Activated CD4-positive, alpha-beta T cell treated with anti-CD3 and anti-CD28 coated beads for 36 hours (primary cell): Measurements from ENCODE around the gene TUBA1A. TPM values are rescaled to one million over a fixed set of nuclear protein-coding genes. Genes with fewer than 3 reads are reported as not detected.
"Not testable (repeated sequence)": the region's sequence is repeated elsewhere in the genome, so short reads cannot be mapped to it uniquely, and the experiment has no call there.

Experiments
- ATAC-seq: fragments of 200-7000 bp; cut with Tn5 transposase; one replicate; pipeline ENCODE4 v1.10.0; 2021; ENCODE audit warnings: mild to moderate bottlenecking, moderate library complexity
- CTCF ChIA-PET: fragments of 350-600 bp; sonication (Branson Sonifier 250); formaldehyde crosslinking; loops from one replicate; lab custom pipeline; 2021; ENCODE audit warnings: antibody characterized with exemption; lab: Charles Lee
- POLR2A ChIA-PET: fragments of 350-600 bp; sonication (Branson Sonifier 250); formaldehyde crosslinking; loops from one replicate; lab custom pipeline; 2021; ENCODE audit warnings: antibody characterized with exemption, inconsistent platforms; lab: Charles Lee
- DNase-seq: peaks from one replicate; pipeline ENCODE4 v3.0.0-alpha.2; 2020
- H3K27ac Mint-ChIP-seq: one replicate; pipeline ENCODE4 v1.8.0; 2021; ENCODE audit warnings: mixed read lengths
- H3K27me3 Mint-ChIP-seq: one replicate; pipeline ENCODE4 v1.8.0; 2021; ENCODE audit warnings: mixed read lengths
- H3K36me3 Mint-ChIP-seq: one replicate; pipeline ENCODE4 v1.8.0; 2021; ENCODE audit warnings: low read depth, mixed read lengths
- H3K4me1 Mint-ChIP-seq: one replicate; pipeline ENCODE4 v1.8.0; 2021; ENCODE audit warnings: mixed read lengths
- H3K4me3 Mint-ChIP-seq: one replicate; pipeline ENCODE4 v1.8.0; 2021; ENCODE audit warnings: mild to moderate bottlenecking, moderate library complexity, mixed read lengths
- H3K9me3 Mint-ChIP-seq: one replicate; pipeline ENCODE4 v1.8.0; 2021; ENCODE audit warnings: low read depth, mixed read lengths
- intact Hi-C, 2 experiments: fragments of 100-400 bp; cut with DNase I in 1 of 2; cut with micrococcal nuclease in 1 of 2; formaldehyde crosslinking; loops; one replicate each; pipeline versions ENCODE4 v1.14.2 to v1.15.1; 2022 to 2024; cut with DNase I, micrococcal nuclease
- total RNA-seq, 2 experiments: library from RNA; stranded (reverse); gene quantifications; one replicate each; pipeline ENCODE4 v1.2.3, GENCODE V29; 2021

The TUBA1A gene
- total RNA-seq, 2 experiments from 2014 or later, result 75.7 to 98.5 TPM

GRCh38 chr12:49160399-49160798, 28.5 kb downstream of the TUBA1A start:
- Mint-ChIP-seq H3K36me3 (no peaks in the 10 kb centered on the region), H3K27me3 (no peaks in the 10 kb centered on the region), H3K27ac (no peak overlapping the region), H3K4me3 (no peak overlapping the region), H3K9me3 (no peaks in the 10 kb centered on the region), H3K4me1 (no peaks in the 10 kb centered on the region)
- intact Hi-C loops, result no loop called here
- CTCF ChIA-PET, result interaction anchor here (0.6 to 0.8 kb wide), 3 partner anchors 28 to 149 kb away, joined by 3 to 4 read pairs (median 3); no protein-coding TSS in a partner anchor
- no peak for ATAC-seq
- no peak for DNase-seq
- POLR2A ChIA-PET, result interaction anchor here (0.7 kb wide), 1 partner anchor 30 kb away, joined by 8 read pairs; no protein-coding TSS in a partner anchor

DNA sequence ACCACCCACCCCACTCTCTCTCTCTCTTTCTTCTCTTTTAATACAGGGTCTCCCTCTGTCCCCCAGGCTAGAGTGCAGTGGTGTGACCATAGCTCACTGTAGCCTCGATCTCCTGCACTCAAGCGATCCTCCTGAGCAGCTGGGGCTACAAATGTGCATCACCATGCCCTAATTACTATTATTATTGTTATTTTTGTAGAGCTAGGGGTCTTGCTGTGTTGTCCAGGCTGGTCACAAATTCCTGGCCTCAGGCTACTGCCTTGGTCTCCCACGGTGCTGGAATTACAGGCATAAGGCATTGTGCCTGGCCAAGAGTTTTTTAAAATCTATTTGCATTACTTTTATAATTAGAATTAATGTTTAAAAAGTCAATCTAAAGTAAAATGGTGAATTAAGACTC, 34.7 kb downstream of the TUBA1A start:
- intact Hi-C loops, result no loop called here
- ATAC-seq (no peak), DNase-seq (no peak)
- Mint-ChIP-seq H3K27me3 (no peaks in the 10 kb centered on the region), H3K9me3 (no peaks in the 10 kb centered on the region), H3K4me1 (no peaks in the 10 kb centered on the region), H3K36me3 (no peaks in the 10 kb centered on the region), H3K4me3 (no peak overlapping the region), H3K27ac (no peak overlapping the region)
- POLR2A ChIA-PET, result no interaction called here
- CTCF ChIA-PET, result no interaction called here

DNA sequence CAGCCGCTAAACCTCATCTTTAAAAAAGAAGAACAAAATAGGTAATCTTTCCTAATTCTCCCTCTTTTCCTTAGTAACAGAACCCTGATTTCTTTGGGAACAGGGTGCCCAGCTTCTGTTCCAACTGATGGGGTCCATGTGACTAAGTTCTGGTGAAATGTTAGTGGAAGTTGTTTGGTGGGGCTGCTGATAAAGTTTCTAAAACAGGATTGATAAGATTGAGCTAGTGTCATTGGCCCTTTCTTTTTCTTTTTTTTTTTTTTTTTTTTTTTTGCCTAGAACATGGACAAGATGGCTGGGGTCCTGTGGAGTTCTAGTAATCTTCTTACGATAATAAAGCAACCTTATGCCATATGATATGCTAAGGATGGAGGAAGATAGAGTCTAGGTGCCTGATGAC, 41.5 kb downstream of the TUBA1A start:
- DNase-seq (no peak), ATAC-seq (no peak)
- ChIA-PET POLR2A (no interaction called here), CTCF (interaction anchor here (0.6 to 1.3 kb wide), 3 partner anchors 83 to 235 kb away, joined by 3 to 5 read pairs (median 3); no protein-coding TSS in a partner anchor)
- Mint-ChIP-seq H3K36me3 (no peaks in the 10 kb centered on the region), H3K4me1 (no peaks in the 10 kb centered on the region), H3K27ac (no peak overlapping the region), H3K4me3 (no peak overlapping the region), H3K27me3 (no peaks in the 10 kb centered on the region), H3K9me3 (no peaks in the 10 kb centered on the region)
- intact Hi-C loops, result no loop called here

DNA sequence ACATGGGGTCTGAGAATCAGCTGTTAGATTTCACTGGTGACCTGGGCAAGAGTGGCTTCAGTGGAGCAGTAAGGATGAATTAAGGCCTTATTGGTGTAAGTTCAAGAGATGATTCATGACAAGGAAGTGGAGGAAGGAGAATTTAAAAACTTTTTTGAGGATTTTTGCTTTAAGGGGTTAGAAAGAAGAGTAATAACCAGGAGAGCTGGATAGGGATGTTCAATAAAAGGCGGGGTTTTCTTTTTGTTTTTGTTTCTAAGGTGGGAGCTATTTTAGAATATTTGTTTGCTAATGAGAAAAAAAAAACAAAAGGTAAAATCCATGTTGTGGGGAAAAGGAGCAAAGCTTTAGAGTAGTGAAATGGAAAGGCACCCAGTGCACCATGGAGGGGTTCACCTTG, 42.5 kb downstream of the TUBA1A start:
- no peaks in the 10 kb centered on the region for H3K9me3 Mint-ChIP-seq
- H3K4me3 Mint-ChIP-seq, result no peak overlapping the region
- ATAC-seq (no peak), DNase-seq (no peak)
- intact Hi-C loops, result no loop called here
- no peak overlapping the region for H3K27ac Mint-ChIP-seq
- POLR2A ChIA-PET, result no interaction called here
- peaks cover 2% of the 10 kb centered on the region for H3K36me3 Mint-ChIP-seq
- H3K27me3 Mint-ChIP-seq, result no peaks in the 10 kb centered on the region
- H3K4me1 Mint-ChIP-seq, result no peaks in the 10 kb centered on the region
- CTCF ChIA-PET, result interaction anchor here (0.6 to 1.3 kb wide), 4 partner anchors 48 to 1217 kb away, joined by 3 to 5 read pairs (median 4); no protein-coding TSS in a partner anchor

GRCh38 chr12:49144384-49144783, 44.5 kb downstream of the TUBA1A start:
- Mint-ChIP-seq H3K27ac (no peak overlapping the region), H3K27me3 (no peaks in the 10 kb centered on the region), H3K4me3 (no peak overlapping the region), H3K9me3 (no peaks in the 10 kb centered on the region), H3K4me1 (peaks cover 2% of the 10 kb centered on the region), H3K36me3 (peaks cover 2% of the 10 kb centered on the region)
- ChIA-PET POLR2A (no interaction called here), CTCF (interaction anchor here (0.7 to 1.1 kb wide), 3 partner anchors 10 to 261 kb away, joined by 3 to 5 read pairs (median 4); no protein-coding TSS in a partner anchor)
- ATAC-seq (no peak), DNase-seq (no peak)
- intact Hi-C loops, result no loop called here

GRCh38 chr12:49138999-49139398, 49.9 kb downstream of the TUBA1A start:
- Mint-ChIP-seq H3K4me3 (no peak overlapping the region), H3K36me3 (peaks cover 4% of the 10 kb centered on the region), H3K27ac (no peak overlapping the region), H3K4me1 (peaks cover 5% of the 10 kb centered on the region), H3K9me3 (no peaks in the 10 kb centered on the region), H3K27me3 (no peaks in the 10 kb centered on the region)
- ChIA-PET POLR2A (no interaction called here), CTCF (no interaction called here)
- ATAC-seq (no peak), DNase-seq (no peak)
- intact Hi-C loops, result loop anchor here (10.0 kb wide), 2 partner anchors 126 to 424 kb away; partner anchors contain the start of genes CCNT1 (in 1 of the 2) and TUBA1C (in 1 of the 2)

- ChIA-PET POLR2A (no interaction called here), CTCF (interaction anchor here (0.8 kb wide), 1 partner anchor 326 kb away, joined by 6 read pairs; no protein-coding TSS in a partner anchor)
- Mint-ChIP-seq H3K27ac (no peak overlapping the region), H3K4me1 (peaks cover 9% of the 10 kb centered on the region), H3K27me3 (no peaks in the 10 kb centered on the region), H3K36me3 (peaks cover 4% of the 10 kb centered on the region), H3K4me3 (no peak overlapping the region), H3K9me3 (no peaks in the 10 kb centered on the region)
- DNase-seq (no peak), ATAC-seq (no peak)
- intact Hi-C loops, result loop anchor here (10.0 kb wide), 2 partner anchors 126 to 424 kb away; partner anchors contain the start of genes CCNT1 (in 1 of the 2) and TUBA1C (in 1 of the 2)
These were observed 50.3 kb downstream of the TUBA1A start for GRCh38 chr12:49138587-49138986.

DNA sequence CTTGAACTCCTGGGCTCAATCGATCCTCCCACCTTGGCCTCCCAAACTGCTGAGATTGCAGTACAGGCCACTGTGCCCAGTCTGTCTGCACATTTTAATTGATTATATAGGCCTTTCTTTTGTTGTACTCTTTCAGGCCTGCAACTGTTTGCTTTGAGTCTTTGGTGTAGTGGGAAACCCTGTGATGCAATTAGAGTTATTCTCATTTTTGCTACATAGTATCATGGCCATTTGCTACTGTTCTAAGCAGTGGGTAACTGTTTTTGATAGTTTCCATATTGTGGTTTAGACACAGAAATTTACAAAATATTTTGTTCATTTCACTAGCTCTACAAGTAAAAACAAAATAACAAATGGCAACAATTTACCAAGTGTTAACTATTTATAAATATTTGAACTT, 51.4 kb downstream of the TUBA1A start:
- POLR2A ChIA-PET, result interaction anchor here (0.6 to 0.7 kb wide), 2 partner anchors 117 to 149 kb away, joined by 3 to 8 read pairs; no protein-coding TSS in a partner anchor
- ATAC-seq, result no peak
- peaks cover 4% of the 10 kb centered on the region for H3K36me3 Mint-ChIP-seq

GRCh38 chr12:49136997-49137396, 51.9 kb downstream of the TUBA1A start:
- DNase-seq, H3K27me3 Mint-ChIP-seq, H3K4me3 Mint-ChIP-seq, H3K36me3 Mint-ChIP-seq, CTCF ChIA-PET, H3K9me3 Mint-ChIP-seq, ATAC-seq, H3K27ac Mint-ChIP-seq: not testable (repeated sequence)
- intact Hi-C loops, result loop anchor here (10.0 kb wide), 2 partner anchors 128 to 422 kb away; partner anchors contain the start of genes CCNT1 (in 1 of the 2) and TUBA1C (in 1 of the 2)
- H3K4me1 Mint-ChIP-seq, result peaks cover 22% of the 10 kb centered on the region
- POLR2A ChIA-PET, result interaction anchor here (0.6 to 0.7 kb wide), 2 partner anchors 117 to 148 kb away, joined by 3 to 8 read pairs; no protein-coding TSS in a partner anchor

More for the DNA sequence above, 51.4 kb downstream of the TUBA1A start:
- no peak overlapping the region for H3K27ac Mint-ChIP-seq
- no peaks in the 10 kb centered on the region for H3K27me3 Mint-ChIP-seq
- H3K4me1 Mint-ChIP-seq, result peaks cover 18% of the 10 kb centered on the region
- intact Hi-C loops, result loop anchor here (10.0 kb wide), 2 partner anchors 127 to 423 kb away; partner anchors contain the start of genes CCNT1 (in 1 of the 2) and TUBA1C (in 1 of the 2)
- DNase-seq, result no peak
- no peaks in the 10 kb centered on the region for H3K9me3 Mint-ChIP-seq
- H3K4me3 Mint-ChIP-seq, result no peak overlapping the region
- CTCF ChIA-PET, result no interaction called here

Other genes with a start within 250 kb of the TUBA1A start
- 10 to 100 TPM; 84.7 to 96.1 TPM for gene ARF3, start 231.6 kb downstream of the TUBA1A start, total RNA-seq
- under 1 TPM; 0.16 to 0.18 TPM for gene WNT10B, start 217.3 kb downstream of the TUBA1A start, total RNA-seq
- not detected for gene WNT1, start 210.8 kb downstream of the TUBA1A start, total RNA-seq
- under 1 TPM; 0.48 to 0.61 TPM for gene DDN, start 189.7 kb downstream of the TUBA1A start, total RNA-seq
- 10 to 100 TPM; 54.5 to 62.6 TPM for gene PRKAG1, start 170.3 kb downstream of the TUBA1A start, total RNA-seq
- 10 to 100 TPM; 48.3 to 58.2 TPM for gene KMT2D, start 128.3 kb downstream of the TUBA1A start, total RNA-seq
- 10 to 100 TPM in 1 of 2 experiments, 1 to 10 TPM in 1; 6.7 to 13.3 TPM for gene RHEBL1, start 119.1 kb downstream of the TUBA1A start, total RNA-seq
- gene DHH, start 94.3 kb downstream of the TUBA1A start, total RNA-seq, result not detected
- 10 to 100 TPM; 45.0 to 48.0 TPM for gene LMBR1L, start 78.2 kb downstream of the TUBA1A start, total RNA-seq
- gene TUBA1B, start 57.7 kb downstream of the TUBA1A start, total RNA-seq, result 1,000 to 10,000 TPM; 2,393 to 2,425 TPM
- gene TUBA1C, start 76.0 kb upstream of the TUBA1A start, total RNA-seq, result 100 to 1,000 TPM; 276 to 338 TPM
- gene PRPH, start 106.1 kb upstream of the TUBA1A start, total RNA-seq, result not detected
- 10 to 100 TPM; 64.5 to 84.3 TPM for gene TROAP, start 134.2 kb upstream of the TUBA1A start, total RNA-seq
- gene C1QL4, start 148.1 kb upstream of the TUBA1A start, total RNA-seq, result not detected
- under 1 TPM in 1 of 2 experiments, not detected in 1; 0.05 TPM for gene DNAJC22, start 157.8 kb upstream of the TUBA1A start, total RNA-seq
- gene SPATS2, start 178.4 kb upstream of the TUBA1A start, total RNA-seq, result 10 to 100 TPM; 10.6 to 18.8 TPM